Liver (tissue), 3 donors: ENCODE results near the gene CLDN1.

Source experiments
- CTCF ChIP-seq: fragments of 150-350 bp; IDR thresholded peaks from 2 replicates; pipeline ENCODE4 v1.5.1; 2017; ENCODE audit warnings: improper control_type of control experiment, low read depth, low read length; ENCODE audit not compliant: missing input control
- GABPA ChIP-seq, 2 donors: IDR thresholded peaks in 1 of 2; conservative IDR thresholded peaks in 1 of 2; 2 replicates each; pipeline ENCODE4 v1.6.1; 2016; ENCODE audit warnings: antibody characterized with exemption in 2 of 2, mild to moderate bottlenecking in 1 of 2, moderate library complexity in 1 of 2
- ZBTB33 ChIP-seq: IDR thresholded peaks from 2 replicates; pipeline ENCODE4 v1.6.1; 2016; ENCODE audit warnings: antibody characterized with exemption
- donor health status: healthy.
- donor health status: healthy.

- TF ChIP-seq CTCF (no peak), ZBTB33 (no peak), GABPA (IDR thresholded peaks at IDR 0.05 in 1 of 2, conservative IDR thresholded peaks at IDR 0.05 in 1 of 2) (no peak)
Observed at GRCh38 chr3:190338717-190339116, 16.5 kb upstream of the CLDN1 start.
